Activated gamma-delta T cell treated with anti-CD3 and anti-CD28 coated beads, Interleukin-2, amount 50 U/mL, for 16 hours (primary cell): ENCODE measurements around the gene MARK2.
"Not testable (repeated sequence)": the region's sequence is repeated elsewhere in the genome, so short reads cannot be mapped to it uniquely, and the experiment has no call there.

Experiments used
- DNase-seq: peaks from one replicate; pipeline ENCODE4 v3.0.0-alpha.2; 2020; ENCODE audit warnings: low read depth

The MARK2 gene

DNA sequence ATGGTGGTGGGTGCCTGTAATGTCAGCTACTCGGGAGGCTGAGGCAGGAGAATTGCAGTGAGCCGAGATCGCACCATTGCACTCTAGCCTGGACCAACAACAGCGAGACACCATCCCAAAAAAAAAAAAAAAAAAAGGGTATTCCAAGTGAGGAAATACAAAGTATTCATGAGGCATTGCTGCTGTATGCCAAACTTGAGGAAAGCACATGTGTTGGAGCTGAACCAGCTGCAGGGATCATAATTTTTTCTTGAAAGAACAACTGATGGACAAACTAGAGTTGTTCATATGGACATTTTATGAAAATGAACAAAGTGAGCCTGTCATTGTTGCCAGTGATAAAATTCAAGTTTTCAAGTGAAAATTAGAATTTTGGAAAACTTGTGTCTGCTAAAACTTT, 15.8 kb downstream of the MARK2 start:
- DNase-seq, result no peak

DNA sequence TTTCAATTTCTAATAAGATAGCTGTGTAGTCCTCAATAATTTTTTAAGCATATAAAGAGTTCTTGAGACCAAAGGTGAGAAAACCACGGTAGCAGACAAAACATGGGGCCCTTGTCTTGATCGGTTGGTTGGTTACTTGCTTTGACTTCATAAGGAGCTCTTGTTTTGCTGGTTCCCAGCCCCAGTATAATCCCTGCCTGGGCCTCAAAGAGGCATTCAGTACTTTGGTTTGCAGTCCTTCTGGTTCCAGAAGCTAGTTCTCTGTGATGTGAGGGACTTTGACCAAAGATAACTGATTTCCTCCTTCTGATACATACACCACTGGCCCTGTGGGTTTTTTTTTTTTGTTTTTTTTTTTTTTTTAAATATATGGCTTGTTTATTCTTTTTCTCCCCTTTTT, 17.1 kb downstream of the MARK2 start:
- no peak for DNase-seq

DNA sequence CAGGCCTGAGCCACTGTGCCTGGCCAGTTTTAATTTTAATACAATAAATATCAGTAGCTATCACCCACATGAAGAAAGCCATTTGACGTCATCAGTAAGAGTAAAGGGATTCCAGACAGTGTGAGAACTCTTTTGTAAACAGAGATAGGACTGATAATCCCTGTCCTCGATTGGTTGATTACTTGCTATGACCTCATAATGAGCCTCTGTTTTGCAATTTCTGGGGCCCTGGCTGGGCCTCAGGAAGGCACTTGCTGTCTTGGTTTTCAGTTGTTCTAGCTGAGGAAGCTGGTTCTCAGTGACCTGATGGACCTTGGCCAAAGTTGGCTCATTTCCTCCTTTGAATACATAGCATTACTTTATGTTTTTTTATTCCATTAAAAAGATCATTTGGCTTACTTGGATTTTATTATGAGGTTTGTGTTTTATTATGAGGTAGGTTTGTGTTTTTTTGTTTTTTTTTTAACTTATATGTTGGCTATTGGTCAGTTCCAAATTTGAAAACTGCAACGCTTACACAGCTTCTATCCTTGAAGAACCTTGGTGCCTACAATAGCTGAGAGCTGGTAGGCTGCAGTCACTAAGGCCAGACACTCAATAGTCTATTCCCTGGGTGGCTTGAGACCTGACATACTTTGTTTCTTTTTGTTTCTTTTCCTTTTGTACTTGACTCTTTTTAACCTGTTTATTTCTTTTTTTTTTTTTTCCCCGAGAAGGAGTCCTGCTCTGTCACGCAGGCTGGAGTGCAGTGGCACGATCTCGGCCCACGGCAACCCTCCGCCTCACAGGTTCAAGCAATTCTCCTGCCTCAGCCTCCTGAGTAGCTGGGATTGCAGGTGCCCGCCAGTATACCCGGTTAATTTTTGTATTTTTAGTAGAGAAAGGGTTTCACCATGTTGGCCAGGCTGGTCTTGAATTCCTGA, 20.0 kb downstream of the MARK2 start:
- DNase-seq, result no peak

DNA sequence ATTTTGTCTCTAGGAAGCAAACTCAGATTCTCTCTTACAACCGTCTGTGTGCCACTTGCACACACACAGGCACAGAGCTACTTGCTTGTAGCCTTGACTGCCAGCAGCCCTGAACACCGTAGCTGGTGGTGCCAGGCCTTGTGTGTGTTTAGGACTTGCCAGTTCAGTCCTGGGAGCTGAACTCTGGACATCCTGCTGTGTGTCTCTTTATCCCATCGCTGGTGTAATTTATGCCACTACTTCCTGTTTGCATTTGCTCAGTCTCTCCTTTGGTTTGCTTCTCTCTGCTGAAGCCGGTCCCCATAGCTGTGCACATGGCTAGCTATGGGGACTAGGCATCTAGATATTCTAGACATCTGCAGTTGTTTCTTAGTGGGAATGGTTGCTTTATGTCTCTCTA, 24.0 kb downstream of the MARK2 start:
- DNase-seq, result no peak

DNA sequence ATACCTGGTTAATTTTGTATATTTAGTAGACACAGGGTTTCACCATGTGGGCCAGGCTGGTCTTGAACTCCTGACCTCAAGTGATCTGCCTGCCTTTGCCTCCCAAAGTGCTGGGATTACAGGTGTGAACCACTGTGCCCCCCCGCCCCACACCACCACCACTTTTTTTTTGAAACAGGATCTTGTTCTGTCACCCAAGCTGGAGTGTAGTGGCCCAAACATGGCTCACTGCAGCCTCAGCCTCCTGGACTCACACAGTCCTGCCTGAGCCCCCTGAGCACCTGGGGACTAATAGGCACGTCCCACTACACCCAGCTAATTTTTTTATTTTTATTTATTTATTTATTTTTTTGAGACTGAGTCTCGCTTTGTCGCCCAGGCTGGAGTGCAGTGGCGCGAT, 24.7 kb downstream of the MARK2 start:
- not testable (repeated sequence) for DNase-seq

DNA sequence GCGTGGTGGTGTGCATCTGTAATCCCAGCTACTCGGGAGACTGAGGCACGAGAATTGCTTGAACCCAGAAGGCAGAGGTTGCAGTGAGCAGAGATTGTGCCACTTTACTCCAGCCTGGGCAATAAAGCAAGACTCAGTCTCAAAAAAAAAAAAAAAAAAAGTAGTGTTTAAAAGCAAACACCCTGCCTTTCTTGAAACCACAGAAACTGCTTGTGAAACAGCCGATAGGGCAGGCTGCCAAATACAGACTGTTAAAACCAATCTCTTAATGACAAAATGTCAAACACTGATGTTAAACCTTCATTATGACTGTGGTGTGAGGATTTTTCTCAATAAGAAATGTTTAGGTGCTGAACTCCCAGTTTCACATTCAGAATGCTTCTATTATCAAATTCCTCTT, 27.3 kb downstream of the MARK2 start:
- peak; percentile 59 for DNase-seq

DNA sequence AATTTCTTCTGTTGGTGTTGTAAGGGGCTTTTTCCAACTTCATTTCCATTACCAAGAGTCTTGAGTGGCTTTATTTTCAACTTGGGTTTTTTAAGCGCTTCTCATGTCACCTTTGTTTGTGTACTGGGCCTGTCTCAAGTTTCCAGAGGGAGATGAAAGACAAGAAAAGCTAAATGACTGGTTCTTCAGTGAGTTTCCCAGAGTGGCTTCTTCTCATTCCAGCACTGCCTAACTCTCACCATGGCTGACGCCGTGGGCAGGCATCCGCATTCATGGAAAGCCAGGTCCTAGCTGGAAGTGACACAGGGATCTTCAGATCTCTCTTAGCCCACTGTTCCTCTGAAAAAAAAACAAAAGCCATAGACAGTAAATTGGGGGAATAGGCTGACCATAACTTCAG, 28.6 kb downstream of the MARK2 start:
- DNase-seq, result no peak

DNA sequence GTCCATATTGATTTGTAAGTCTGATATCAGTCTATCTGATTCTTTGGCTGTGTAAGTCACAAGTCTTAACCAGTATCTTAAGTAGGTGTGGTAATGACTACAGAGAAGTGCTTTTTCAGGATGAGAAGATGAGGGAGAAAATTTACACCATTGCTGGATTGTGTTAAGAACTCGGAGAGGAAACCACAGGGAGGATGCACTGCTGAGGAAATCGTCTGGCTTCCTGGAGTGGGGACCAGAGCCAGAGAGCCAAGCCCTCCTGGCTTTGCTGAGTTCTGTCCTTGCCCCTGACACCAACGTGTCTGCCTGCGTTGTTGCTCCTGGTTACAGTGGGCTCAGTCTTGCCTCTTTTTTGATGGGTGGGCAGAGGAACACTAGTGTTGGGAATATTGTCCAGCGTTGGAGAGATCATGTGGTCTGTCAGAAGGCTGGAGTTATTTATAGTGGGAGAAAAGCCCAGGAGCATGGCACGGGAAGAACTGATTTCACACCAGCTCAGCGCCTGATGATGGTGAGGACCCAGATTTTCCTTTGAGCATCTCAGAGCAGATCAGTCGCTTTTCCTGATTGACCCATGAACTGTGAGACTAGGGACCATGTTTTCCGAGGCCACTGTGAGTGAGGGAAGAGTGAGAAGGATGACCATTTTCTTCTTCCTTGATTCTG, 29.6 kb downstream of the MARK2 start:
- DNase-seq, result no peak

DNA sequence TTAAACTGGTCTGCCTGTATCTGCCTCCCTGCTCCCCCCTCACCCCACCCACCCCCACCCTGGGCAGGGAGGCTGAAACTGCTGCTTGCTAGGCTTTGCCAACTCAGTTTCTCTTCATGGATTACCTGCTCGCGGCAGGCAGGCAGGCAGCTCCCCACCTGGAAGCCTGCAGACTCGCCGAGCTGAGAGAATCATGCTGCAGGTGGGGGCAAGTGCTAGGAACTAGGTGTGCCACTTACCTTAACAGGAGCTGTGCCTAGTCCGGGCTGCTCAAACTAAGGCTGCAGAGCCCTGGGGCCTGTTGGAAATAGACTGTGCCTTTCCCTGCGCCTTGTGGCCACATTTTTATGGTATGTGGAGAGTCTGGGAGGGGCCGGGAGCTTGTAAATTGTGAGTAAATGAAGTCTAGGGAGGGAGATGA, 30.3 kb downstream of the MARK2 start:
- DNase-seq, result no peak

DNA sequence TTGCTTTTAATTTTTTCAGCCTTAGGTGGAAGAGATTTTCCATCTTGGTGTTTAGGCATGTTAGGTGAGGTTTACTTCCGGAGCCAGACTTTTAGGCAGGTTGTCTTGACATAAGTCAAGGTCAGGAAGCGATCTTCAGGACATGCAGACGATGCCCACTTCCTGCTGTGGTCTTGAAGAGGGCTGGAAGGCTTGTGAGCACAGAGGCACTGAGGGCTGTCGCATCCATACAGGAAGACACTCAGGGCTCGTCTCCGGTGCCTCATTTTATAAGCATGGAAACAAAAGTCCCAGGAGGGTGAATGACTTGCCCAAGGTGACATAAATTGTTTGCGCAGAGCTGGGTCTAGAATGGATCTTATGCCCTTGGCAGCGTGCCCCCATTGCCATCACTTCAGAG, 30.8 kb downstream of the MARK2 start:
- DNase-seq, result no peak

DNA sequence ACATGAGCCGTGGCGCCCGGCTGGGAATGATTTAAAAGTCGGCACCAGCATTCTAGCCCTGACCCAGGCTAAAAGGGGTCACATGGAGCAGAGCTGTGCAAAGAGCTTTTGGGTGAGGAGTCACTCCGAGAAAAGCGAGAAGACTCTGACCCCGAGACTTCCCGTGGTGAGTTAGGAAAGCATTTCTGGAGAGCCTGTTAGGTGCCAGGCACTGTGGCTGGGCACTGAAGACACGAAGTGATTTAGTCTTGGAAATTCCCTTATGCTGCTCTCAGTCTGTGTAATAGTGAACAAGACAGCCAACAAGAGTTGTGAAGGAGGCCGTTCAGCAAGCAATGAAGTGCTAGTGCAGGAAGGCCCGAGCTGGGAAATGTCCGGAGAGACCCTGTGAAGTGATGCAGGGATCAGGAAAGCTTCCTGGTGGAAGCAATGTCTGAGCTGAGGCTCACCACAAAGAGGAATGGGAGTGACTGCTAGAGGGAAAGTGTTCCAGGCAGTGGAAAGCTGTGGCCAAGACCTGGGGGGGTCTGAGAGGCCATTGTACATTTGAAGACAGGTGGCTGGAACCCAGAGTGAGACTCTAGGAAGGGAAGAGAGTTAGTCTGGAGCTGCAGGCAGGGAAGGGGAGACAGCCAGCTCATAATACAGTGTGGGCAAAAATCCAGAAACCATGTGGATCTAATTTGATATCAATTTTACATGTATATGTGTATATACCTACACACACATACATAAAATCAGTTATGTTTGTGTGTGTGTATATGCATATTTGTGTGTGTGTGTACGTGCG, 31.6 kb downstream of the MARK2 start:
- no peak for DNase-seq

DNA sequence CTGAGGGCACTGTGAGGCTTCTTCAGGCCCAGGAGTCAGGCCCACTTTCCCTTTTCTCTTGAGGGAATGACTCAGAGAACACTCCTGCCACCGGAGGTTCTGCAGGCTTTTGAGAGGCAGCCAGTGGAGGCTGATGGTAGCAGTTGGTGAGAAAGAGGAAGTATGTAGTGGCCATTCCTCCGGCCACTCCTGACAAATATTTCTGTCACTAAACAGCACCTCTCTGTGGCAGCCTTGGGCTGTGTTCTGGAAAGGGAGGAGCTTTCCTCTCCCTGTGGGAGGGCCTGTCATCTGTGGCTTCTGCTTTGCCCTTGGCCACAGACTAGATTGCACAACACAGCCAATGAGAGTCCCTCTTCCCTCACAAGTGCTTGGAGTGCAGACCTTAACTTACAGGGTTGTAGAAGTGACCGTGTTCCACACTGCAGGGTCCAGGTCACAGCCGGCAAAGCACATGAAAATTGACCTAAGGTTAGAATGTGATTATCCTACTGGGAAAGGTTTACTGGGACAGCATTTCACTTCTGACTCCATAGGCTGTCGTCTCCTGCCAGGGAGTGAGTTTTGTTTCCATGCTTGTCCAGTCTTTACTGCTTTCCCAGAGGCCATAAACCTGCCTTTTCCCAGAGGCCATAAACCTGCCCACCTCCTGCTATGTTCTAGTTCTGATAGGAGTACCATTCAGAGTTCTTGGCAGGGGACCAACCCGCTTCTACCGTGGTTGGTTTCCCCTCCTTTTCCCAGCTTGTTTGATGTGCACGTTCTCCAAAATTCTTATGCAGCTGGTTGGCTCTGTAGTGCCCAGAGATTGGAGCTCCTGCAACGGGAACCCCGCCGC, 33.3 kb downstream of the MARK2 start:
- DNase-seq, result no peak

DNA sequence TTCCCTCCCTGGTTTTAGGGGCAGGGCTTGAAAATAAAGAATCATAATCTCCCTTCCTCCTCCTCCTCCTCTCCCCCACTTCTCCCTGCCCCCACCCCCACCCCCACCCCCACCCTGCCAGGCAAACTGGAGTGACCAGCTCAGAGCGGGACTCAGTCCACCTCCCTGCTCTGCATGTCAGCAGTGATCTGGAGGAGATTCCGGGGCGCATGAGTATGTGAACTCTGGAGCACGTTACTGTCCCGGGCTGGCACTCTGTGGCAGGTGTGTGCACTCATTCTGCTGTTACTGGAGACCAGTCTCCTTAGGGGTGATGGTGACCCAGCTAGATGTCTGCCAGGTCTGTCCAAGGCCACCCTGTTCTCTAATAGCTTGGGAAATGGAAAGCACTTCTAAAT, 33.9 kb downstream of the MARK2 start:
- no peak for DNase-seq

DNA sequence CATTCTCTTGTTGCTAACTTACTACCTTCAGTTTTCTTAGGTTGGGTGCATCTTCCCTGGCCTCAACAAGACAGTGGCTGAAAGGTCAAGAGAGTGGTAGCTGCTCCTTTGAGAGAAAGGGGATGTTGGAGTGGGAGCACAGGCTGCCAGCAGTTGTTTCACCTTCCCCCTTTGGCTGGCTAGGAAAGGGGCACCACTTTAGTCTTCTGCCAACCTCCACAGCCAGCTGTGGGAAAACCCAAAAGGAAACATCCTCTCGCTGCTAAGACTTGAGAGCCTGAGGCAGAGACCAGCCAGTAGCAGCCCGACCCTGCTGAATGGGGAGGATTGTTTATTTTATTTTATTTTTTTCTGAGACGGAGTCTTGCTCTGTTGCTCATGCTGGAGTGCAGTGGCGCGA, 34.4 kb downstream of the MARK2 start:
- no peak for DNase-seq

DNA sequence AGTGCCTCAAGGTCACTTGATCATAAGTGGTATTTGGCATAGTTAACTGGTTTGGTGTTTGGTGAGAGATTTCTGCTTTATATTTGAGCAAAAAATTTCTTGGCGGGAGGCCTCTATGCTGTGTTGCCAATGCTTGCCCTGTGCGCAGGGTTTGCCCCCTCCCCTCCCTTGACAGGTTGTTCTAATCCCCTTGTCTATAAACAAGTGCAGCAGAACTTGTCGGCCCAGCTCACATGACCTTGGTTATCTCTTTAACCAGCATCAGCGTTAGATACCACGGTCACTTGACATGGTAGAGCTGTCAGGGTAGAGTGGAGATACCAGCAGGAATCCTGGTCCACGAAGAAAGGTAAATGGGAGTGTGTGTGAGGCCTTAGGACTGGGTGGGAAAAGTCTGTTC, 35.6 kb downstream of the MARK2 start:
- DNase-seq, result no peak

DNA sequence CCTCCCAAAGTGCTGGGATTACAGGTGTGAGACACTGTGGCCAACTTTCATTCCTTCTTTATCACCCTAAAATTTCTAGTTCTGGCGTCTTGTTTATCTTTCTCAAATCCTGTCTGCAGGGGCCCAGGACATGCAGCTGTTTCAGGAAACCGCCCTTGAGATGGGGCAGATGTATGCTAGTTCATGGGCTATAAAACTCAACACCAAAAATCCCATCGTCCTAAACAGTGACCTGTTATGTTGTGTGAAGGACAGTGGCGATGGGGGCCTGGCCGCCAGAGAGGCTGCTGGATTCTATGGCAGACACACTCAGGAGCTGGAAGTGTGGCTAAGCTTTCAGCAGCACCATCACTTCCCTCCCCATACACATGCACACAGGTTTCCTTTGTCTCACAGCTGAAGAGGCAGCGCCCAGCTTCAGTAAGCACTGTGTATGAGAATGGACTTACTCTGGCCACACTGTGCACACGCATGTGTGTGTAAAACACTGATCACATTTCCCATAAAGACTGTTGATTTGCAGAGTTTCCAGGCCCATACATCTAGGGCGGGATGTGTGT, 36.7 kb downstream of the MARK2 start:
- DNase-seq, result no peak

DNA sequence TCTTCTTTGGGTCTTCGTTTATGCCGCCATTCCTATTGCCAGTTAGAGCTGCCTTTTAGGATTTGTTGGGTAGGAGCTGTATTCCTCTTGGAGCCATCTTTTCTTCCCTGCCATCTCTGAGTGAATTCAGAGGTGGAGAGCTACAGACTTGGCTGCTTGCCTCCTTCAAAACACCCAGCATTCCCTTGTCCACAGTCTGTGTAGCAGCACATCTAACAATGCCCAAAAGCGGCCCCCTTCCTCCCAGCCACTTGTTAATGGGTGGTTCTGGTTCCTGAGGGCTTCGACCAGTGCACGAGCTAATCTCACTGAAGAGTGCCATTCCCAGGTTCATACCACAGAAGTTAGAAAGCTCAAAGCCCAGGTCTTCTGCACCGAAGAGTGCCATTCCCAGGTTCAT, 37.7 kb downstream of the MARK2 start:
- DNase-seq, result no peak

DNA sequence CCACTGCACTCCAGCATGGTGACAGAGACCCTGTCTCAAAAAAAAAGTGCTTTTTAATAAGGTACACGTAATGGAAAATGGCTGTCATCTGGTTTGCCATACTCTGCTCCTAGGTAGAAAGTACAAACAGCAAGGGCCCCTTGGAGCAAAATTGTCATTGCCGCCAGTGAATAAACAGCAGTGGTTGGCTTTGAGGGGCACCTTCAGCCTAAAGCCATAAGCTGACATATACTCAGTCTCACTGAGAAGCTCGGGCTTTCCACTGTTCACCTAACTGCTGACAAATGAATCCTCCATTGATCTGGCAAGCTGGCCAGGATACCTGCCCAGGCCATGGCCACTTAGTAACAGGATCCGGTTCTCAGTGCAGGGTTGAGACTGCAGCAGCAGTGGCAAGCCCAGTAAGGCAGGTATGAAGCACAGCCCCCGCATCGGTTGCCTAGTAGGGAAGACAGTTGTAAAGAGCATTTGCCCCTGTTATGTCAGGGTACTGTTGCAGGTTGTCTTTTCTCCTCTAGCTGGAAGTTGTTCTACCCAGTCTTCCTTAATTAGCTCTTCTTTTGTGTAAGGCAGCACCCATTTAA, 38.8 kb downstream of the MARK2 start:
- no peak for DNase-seq

DNA sequence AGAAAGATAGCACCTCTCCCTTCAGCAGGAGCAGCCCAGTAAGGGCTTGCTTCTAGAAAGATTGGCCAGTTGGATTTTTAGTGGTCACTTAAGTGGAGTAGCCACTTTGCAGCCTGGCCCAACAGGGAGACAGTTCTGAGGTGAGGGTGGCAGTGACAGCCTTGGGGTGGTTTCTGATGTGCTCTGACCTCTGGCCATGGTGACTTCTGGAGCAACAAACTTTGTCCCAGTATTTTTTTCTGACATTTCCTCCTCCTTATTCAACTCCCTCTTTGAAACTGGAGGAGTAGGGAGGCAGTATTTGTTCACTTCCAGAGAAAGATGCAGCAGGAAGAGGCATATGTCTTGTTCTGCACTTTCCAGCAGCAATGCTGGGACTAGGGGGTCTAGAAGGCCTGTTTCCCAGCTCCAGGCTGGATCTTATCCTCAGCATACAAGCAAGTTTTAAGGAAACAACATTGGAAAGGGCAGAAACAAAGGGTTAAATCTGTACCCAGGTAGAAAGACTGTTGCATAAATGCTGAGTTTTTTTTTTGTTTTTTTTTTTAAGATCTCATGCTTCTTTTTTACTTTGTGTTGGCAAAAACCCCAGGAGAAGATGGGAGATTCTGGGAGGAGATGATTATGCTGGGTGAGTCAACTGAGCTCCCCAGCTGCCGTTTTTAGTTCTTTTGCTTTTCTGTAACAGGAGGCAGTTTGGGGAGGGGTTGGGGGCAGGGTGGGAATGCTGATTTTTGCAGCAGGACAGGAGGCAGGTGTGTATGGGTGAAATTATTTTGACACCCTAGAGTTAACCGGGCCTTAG, 40.9 kb downstream of the MARK2 start:
- no peak for DNase-seq

DNA sequence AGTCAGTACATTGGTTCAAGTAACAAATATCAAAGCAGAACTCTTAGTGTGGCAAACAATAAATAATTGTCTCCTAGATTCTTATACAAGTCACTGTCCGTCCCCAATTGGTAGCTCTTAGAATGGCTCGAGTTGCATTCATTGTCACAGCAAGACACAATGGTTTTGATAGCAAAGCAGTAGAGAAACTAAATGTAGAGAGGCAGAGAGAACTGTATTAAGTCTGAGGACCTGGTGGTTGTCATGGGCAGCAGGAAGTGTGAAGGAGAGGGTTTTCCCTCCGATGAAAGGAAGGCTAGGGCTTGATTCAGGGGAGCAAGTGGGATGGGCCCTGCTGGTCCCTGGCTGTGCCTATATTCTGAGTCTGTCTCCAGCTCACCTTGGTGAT, 41.5 kb downstream of the MARK2 start:
- no peak for DNase-seq
